Sigmoid colon (tissue), 7 donors: ENCODE measurements around the gene NDUFS2. TPM values are rescaled to one million over a fixed set of nuclear protein-coding genes. Genes with fewer than 3 reads are reported as not detected.

Source experiments
- DNase-seq: peaks from one replicate; pipeline ENCODE4 v3.0.0-alpha.2; 2019
- H3K27ac ChIP-seq, 4 donors: fragments of 200-600 bp; sonication (generic); one replicate each; pipeline ENCODE4 v1.5.1; 2016 to 2019; ENCODE audit warnings: mild to moderate bottlenecking in 1 of 4
- H3K27me3 ChIP-seq, 3 donors: fragments of 200-600 bp; sonication (generic); one replicate each; pipeline ENCODE4 v1.5.1; 2019; ENCODE audit warnings: mild to moderate bottlenecking in 1 of 3
- H3K36me3 ChIP-seq, 4 donors: fragments of 200-600 bp; sonication (generic); one replicate each; pipeline ENCODE4 v1.5.1; 2016 to 2019
- H3K4me1 ChIP-seq, 4 donors: fragments of 200-600 bp; sonication (generic); one replicate each; pipeline ENCODE4 v1.5.1; 2017 to 2019
- H3K4me3 ChIP-seq, 4 donors: fragments of 200-600 bp; sonication (generic); one replicate each; pipeline ENCODE4 v1.5.1; 2017 to 2019; ENCODE audit warnings: mild to moderate bottlenecking in 2 of 4, moderate library complexity in 1 of 4
- H3K9me3 ChIP-seq, 4 donors: fragments of 200-600 bp in 3 of 4; sonication (generic) in 3 of 4; one replicate each; pipeline versions ENCODE4 v1.5.1 to v1.6.1; 2013 to 2019
- EP300 ChIP-seq, 4 donors: sonication (generic); formaldehyde crosslinking; IDR thresholded peaks; one replicate each; pipeline ENCODE4 v1.6.1; 2017; ENCODE audit warnings: antibody characterized with exemption in 4 of 4
- POLR2A ChIP-seq, 2 donors: fragments of 450-650 bp; IDR thresholded peaks; one replicate each; pipeline ENCODE4 v1.6.1; 2016; ENCODE audit warnings: antibody characterized with exemption in 2 of 2, mild to moderate bottlenecking in 2 of 2, moderate library complexity in 2 of 2
- POLR2AphosphoS5 ChIP-seq, 4 donors: sonication (generic); formaldehyde crosslinking; IDR thresholded peaks; one replicate each; pipeline ENCODE4 v1.6.1; 2017; ENCODE audit warnings: antibody characterized with exemption in 4 of 4
- WGBS, 2 donors: extraction: QIAGEN DNeasy Blood & Tissue Kit; methylation state at CpG; one replicate each; pipeline ENCODE4 v1.1.7; 2013; 5-methylcytosine and 5-hydroxymethylcytosine counted together
- intact Hi-C: fragments of 100-400 bp; cut with DNase I; formaldehyde crosslinking; loops from one replicate; pipeline ENCODE4 v1.15.1; 2023
- polyA plus RNA-seq, 3 donors: library from polyadenylated mRNA; stranded (reverse); fragments of 200-250 nt; gene quantifications; one replicate each; pipeline ENCODE4 v1.2.3, GENCODE V29; 2013
- total RNA-seq, 4 donors: library from RNA; depleted of rRNA; stranded (reverse); fragments of >200 nt; gene quantifications; one replicate each; pipeline ENCODE4 v1.1.0, GENCODE V29; 2016
- TF ChIP-seq, protein P1 (sequence below), 4 experiments: fragments of 450-650 bp in 3 of 4; fragments of 200-600 bp in 1 of 4; IDR thresholded peaks; one replicate each; pipeline ENCODE4 v1.5.1; 2016 to 2019; ENCODE audit warnings: antibody characterized with exemption in 4 of 4, mild to moderate bottlenecking in 3 of 4, moderate library complexity in 2 of 4
- donor health status: healthy with polysubstance abuse.
- donor health status: Bipolar disorder and iron deficiency.
- donor health status: healthy.

NDUFS2 gene
- total RNA-seq (100 to 1,000 TPM in 1 of 4 donors, 10 to 100 TPM in 3; 79.6 to 113 (median 92.6) TPM), polyA plus RNA-seq (100 to 1,000 TPM; 113 to 194 (median 123) TPM)

DNA sequence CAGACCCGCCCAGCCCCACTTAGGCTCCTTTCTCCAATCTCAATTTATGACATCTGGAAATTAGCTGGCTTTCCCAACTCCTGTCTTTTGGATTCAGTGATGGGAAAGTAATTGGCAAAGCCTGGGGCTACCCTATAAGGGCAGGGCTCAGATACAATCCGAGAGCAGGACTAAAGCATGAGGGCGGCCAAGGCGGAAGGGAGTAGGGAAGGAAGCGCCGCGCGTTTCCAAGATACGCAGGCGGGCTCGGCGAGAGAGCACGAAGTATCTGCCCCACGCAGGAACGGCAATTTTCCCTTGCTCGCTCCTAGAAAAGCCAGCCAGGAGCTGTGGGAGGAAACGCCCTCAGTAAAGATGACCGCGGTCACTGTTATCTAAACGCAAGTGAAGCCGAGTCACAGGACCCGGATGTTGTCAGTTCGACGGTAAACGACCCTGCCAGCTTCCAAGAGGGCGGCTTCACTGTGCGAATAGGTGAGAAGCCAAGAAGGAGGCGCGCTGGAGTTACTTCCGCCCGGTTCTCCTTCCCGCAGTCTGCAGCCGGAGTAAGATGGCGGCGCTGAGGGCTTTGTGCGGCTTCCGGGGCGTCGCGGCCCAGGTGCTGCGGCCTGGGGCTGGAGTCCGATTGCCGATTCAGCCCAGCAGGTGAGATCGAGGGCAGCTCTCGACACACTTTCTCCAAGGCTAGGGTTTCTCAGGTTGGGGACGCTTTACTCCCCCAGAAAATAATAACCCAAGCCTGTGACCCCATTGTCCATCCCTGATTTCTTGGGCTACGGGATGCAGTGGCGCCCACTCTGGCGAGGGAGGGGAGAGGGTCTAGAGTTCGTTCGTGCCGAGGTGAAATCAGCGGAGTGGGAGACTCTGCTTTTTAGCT lies at the start of gene NDUFS2:
NDUFS2 (plus strand) TSS at position 532 of the 877 bp plus-strand sequence; CDS start at position 551, 19 bp downstream.
- intact Hi-C loops: loop anchor here (1.0 to 2.0 kb wide), 2 partner anchors 24 to 187 kb away; partner anchors contain the start of gene TOMM40L
- Histone ChIP-seq H3K9me3 (no peaks in the 10 kb centered on the region), H3K4me1 (peaks cover 0 to 83% (median 74%) of the 10 kb centered on the region in 4 donors), H3K27me3 (no peaks in the 10 kb centered on the region), H3K36me3 (peaks cover 0 to 36% (median 10%) of the 10 kb centered on the region in 4 donors), H3K27ac (peak within 1 kb of the TSS; percentile 94 to 97 (median 96)), H3K4me3 (peak within 1 kb of the TSS; percentile 75 to 83 (median 78))
- peak; percentile 100 for DNase-seq
- peak; percentile 60 to 81 for TF ChIP-seq POLR2A (IDR thresholded peaks at IDR 0.05)
- TF ChIP-seq EP300 (IDR thresholded peaks at IDR 0.05): peak in 1 of 4 donors; percentile 4
- TF ChIP-seq, protein P1, sequence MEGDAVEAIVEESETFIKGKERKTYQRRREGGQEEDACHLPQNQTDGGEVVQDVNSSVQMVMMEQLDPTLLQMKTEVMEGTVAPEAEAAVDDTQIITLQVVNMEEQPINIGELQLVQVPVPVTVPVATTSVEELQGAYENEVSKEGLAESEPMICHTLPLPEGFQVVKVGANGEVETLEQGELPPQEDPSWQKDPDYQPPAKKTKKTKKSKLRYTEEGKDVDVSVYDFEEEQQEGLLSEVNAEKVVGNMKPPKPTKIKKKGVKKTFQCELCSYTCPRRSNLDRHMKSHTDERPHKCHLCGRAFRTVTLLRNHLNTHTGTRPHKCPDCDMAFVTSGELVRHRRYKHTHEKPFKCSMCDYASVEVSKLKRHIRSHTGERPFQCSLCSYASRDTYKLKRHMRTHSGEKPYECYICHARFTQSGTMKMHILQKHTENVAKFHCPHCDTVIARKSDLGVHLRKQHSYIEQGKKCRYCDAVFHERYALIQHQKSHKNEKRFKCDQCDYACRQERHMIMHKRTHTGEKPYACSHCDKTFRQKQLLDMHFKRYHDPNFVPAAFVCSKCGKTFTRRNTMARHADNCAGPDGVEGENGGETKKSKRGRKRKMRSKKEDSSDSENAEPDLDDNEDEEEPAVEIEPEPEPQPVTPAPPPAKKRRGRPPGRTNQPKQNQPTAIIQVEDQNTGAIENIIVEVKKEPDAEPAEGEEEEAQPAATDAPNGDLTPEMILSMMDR (IDR thresholded peaks at IDR 0.05): no peak
- peak; percentile 86 to 90 (median 88) for TF ChIP-seq POLR2AphosphoS5 (IDR thresholded peaks at IDR 0.05)
- WGBS, 2 donors: 2 to 5% methylated on average over 53 of the region's 53 CpGs

DNA sequence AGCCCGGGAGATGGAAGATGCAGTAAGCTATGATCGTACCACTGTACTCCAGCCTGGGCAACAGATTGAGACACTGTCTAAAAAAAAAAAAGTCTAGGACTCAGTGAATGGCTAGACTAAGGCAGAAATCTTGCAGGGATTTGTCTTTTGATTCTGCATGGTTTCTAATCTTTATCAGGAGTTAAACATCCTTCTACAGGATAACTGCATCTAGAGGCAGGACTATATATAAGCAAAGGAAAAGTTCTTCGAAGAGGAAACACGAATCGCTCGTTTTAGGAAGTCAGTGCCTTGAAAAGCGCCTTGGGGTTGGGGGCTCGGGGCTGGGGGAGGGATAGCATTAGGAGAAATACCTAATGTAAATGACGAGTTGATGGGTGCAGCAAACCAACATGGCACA lies 49.0 kb upstream of the NDUFS2 start:
- no peak for DNase-seq
- Histone ChIP-seq H3K9me3 (no peaks in the 10 kb centered on the region), H3K4me1 (peaks cover 0 to 14% (median 11%) of the 10 kb centered on the region in 4 donors), H3K27me3 (no peaks in the 10 kb centered on the region), H3K36me3 (peaks cover 0 to 15% (median 0%) of the 10 kb centered on the region in 4 donors), H3K4me3 (peak overlapping the region; percentile 58 to 77 (median 76)), H3K27ac (peak overlapping the region; percentile 83 to 93 (median 90))
- intact Hi-C loops: no loop called here
- TF ChIP-seq POLR2A (IDR thresholded peaks at IDR 0.05) (no peak), POLR2AphosphoS5 (IDR thresholded peaks at IDR 0.05) (no peak), EP300 (IDR thresholded peaks at IDR 0.05) (no peak)
- TF ChIP-seq, protein P1 (IDR thresholded peaks at IDR 0.05): no peak
- WGBS, 2 donors: 20 to 24% methylated on average over 9 of the region's 9 CpGs

DNA sequence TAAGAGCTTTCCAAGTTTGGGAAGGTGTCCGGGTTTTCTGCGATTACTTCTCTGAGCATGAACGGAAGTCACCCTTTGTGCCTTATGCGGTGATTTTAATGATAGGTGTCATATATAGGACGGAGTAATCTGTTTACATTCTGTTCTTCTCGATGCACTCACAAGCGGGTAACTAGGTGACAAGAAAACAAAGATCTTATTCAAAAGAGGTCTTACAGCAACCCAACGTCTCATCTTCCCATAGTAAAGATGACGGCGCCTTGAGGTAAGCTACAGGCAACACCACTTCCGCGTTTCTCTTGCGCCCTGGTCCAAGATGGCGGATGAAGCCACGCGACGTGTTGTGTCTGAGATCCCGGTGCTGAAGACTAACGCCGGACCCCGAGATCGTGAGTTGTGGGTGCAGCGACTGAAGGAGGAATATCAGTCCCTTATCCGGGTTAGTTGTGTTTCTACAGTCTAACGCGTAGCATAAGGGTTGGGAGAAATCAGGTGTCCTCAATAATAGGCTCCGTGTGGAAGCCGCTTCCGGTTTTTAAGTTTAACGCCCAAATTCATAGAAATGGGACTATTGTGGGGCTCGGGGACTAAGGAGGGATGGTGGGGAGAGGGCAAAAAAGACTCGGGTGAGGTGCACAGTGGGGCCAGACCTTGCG lies 48.4 kb upstream of the NDUFS2 start, which contains the start of gene UFC1:
UFC1 (plus strand) TSS at position 297 of the 656 bp plus-strand sequence; CDS start at position 317, 20 bp downstream.
- H3K36me3 ChIP-seq: peaks cover 0 to 18% (median 0%) of the 10 kb centered on the region in 4 donors
- no peaks in the 10 kb centered on the region for H3K9me3 ChIP-seq

DNA sequence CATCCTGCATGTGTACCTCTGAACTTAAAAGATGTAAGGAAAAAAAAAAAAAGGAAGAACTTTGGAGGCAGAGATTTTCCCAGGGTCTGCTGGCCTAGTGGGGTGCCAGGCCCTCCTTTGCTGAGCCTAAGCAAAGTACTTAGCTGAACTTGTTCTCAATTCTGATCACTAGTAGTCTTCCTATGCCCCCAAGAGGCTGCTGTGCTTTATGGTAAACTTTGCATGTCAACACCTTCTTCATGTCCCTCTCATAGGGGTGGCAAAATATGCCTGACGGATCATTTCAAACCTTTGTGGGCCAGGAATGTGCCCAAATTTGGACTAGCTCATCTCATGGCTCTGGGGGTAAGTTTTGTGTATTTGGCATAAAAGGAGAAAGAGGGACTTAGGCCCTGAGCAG lies 44.3 kb upstream of the NDUFS2 start:
- no peaks in the 10 kb centered on the region for H3K27me3 ChIP-seq
- H3K4me1 ChIP-seq: peaks cover 0 to 44% (median 41%) of the 10 kb centered on the region in 4 donors
- H3K27ac ChIP-seq: no peak overlapping the region
- H3K9me3 ChIP-seq: no peaks in the 10 kb centered on the region
- WGBS, 2 donors: 92 to 93% methylated on average over 1 of the region's 1 CpG
- intact Hi-C loops: loop anchor here (2.0 to 5.0 kb wide), 2 partner anchors 25 to 41 kb away; partner anchors contain the start of genes DEDD, NIT1 and PFDN2
- peaks cover 0 to 36% (median 5%) of the 10 kb centered on the region in 4 donors for H3K36me3 ChIP-seq
- no peak overlapping the region for H3K4me3 ChIP-seq
- DNase-seq: no peak
- TF ChIP-seq, protein P1 (IDR thresholded peaks at IDR 0.05): no peak
- TF ChIP-seq EP300 (IDR thresholded peaks at IDR 0.05) (no peak), POLR2AphosphoS5 (IDR thresholded peaks at IDR 0.05) (no peak), POLR2A (IDR thresholded peaks at IDR 0.05) (no peak)

More for the DNA sequence above, 48.4 kb upstream of the NDUFS2 start, which contains the start of gene UFC1:
- H3K4me1 ChIP-seq: peaks cover 0 to 18% (median 14%) of the 10 kb centered on the region in 4 donors
- TF ChIP-seq POLR2AphosphoS5 (IDR thresholded peaks at IDR 0.05) (peak; percentile 25 to 61 (median 46)), POLR2A (IDR thresholded peaks at IDR 0.05) (no peak)
- H3K27me3 ChIP-seq: no peaks in the 10 kb centered on the region
- peak within 1 kb of the TSS; percentile 58 to 77 (median 76) for H3K4me3 ChIP-seq
- peak; percentile 88 for DNase-seq
- intact Hi-C loops: no loop called here
- peak within 1 kb of the TSS; percentile 83 to 93 (median 90) for H3K27ac ChIP-seq
- WGBS, 2 donors: 0 to 1% methylated on average over 33 of the region's 33 CpGs
